Nephron progenitor cell (in vitro differentiated cells): ENCODE measurements around the gene CD46.
"Not testable (repeated sequence)": the region's sequence is repeated elsewhere in the genome, so short reads cannot be mapped to it uniquely, and the experiment has no call there.

ENCODE experiments used
- DNase-seq: peaks from one replicate; pipeline ENCODE4 v3.0.0; 2021
- H3K27ac Mint-ChIP-seq: 2 replicates; pipeline ENCODE4 v1.8.0; 2021; ENCODE audit warnings: mild to moderate bottlenecking, moderate library complexity, mixed read lengths
- H3K27me3 Mint-ChIP-seq: 2 replicates; pipeline ENCODE4 v1.8.0; 2021; ENCODE audit warnings: mild to moderate bottlenecking, low read depth, mixed read lengths; ENCODE audit not compliant: poor library complexity
- H3K36me3 Mint-ChIP-seq: 2 replicates; pipeline ENCODE4 v1.8.0; 2021; ENCODE audit warnings: low read depth, mixed read lengths
- H3K4me1 Mint-ChIP-seq: 2 replicates; pipeline ENCODE4 v1.8.0; 2021; ENCODE audit warnings: mixed read lengths
- H3K4me3 Mint-ChIP-seq: 2 replicates; pipeline ENCODE4 v1.8.0; 2021; ENCODE audit warnings: mild to moderate bottlenecking, moderate library complexity, mixed read lengths
- H3K9me3 Mint-ChIP-seq: 2 replicates; pipeline ENCODE4 v1.8.0; 2021; ENCODE audit warnings: mild to moderate bottlenecking, moderate library complexity, mixed read lengths
- TF ChIP-seq, protein P1 (sequence below): fragments of 200-600 bp; sonication (generic); IDR thresholded peaks from 2 replicates; pipeline ENCODE4 v1.5.0; 2021; ENCODE audit warnings: antibody characterized with exemption

The CD46 gene

DNA sequence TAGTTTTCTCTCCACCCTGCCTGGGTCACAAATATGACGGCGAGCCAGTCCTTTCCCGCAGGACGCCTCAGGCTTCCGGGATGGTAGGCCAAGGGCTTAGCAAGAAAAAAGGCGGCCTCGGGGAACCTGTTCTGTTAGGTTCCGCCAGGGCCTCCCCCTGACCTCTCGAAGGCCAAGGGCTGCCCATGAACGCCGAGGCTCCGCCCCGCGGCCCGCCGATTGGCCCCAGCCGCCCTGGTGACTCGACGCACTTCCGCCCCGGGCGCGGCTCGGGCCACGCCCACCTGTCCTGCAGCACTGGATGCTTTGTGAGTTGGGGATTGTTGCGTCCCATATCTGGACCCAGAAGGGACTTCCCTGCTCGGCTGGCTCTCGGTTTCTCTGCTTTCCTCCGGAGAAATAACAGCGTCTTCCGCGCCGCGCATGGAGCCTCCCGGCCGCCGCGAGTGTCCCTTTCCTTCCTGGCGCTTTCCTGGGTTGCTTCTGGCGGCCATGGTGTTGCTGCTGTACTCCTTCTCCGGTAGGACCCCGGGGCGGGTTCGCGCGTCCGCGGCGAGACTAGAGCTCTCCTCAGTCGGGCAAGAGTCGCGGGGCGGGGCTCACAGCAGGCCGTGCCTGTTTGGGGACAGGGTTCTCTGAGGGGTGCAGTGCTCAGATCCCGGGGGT, at the start of gene CD46:
TSS of gene CD46 (plus strand) at position 265 of the 666 bp plus-strand sequence. CDS start at position 424, 159 bp downstream.
- peak; percentile 95 for DNase-seq
- TF ChIP-seq, protein P1, sequence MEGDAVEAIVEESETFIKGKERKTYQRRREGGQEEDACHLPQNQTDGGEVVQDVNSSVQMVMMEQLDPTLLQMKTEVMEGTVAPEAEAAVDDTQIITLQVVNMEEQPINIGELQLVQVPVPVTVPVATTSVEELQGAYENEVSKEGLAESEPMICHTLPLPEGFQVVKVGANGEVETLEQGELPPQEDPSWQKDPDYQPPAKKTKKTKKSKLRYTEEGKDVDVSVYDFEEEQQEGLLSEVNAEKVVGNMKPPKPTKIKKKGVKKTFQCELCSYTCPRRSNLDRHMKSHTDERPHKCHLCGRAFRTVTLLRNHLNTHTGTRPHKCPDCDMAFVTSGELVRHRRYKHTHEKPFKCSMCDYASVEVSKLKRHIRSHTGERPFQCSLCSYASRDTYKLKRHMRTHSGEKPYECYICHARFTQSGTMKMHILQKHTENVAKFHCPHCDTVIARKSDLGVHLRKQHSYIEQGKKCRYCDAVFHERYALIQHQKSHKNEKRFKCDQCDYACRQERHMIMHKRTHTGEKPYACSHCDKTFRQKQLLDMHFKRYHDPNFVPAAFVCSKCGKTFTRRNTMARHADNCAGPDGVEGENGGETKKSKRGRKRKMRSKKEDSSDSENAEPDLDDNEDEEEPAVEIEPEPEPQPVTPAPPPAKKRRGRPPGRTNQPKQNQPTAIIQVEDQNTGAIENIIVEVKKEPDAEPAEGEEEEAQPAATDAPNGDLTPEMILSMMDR, result no peak
- Mint-ChIP-seq H3K4me1 (peaks cover 70% of the 10 kb centered on the region), H3K4me3 (peak within 1 kb of the TSS; percentile 100), H3K36me3 (peaks cover 7% of the 10 kb centered on the region), H3K27me3 (peaks cover 9% of the 10 kb centered on the region), H3K9me3 (no peaks in the 10 kb centered on the region), H3K27ac (peak within 1 kb of the TSS; percentile 99)

DNA sequence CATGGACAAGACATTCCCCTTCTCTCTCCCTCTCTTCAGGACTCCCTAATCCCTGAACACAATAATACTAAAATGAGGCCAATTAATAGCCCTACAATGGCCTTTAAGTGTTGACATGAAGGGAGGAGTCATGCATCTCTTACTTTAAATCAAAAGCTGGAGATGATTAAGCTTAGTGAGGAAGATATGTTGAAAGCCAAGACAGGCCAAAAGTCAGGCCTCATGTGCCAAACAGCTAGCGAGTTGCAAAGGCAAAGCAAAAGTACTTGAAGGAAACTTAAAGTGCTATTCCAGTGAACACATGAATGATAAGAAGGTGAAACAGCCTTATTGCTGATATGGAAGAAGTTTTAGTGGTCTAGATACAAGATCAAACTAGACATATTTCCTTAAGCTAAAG, 49.5 kb upstream of the CD46 start:
- DNase-seq, result no peak
- Mint-ChIP-seq H3K27ac (no peak overlapping the region), H3K4me3 (no peak overlapping the region), H3K27me3 (no peaks in the 10 kb centered on the region), H3K36me3 (no peaks in the 10 kb centered on the region), H3K9me3 (no peaks in the 10 kb centered on the region), H3K4me1 (no peaks in the 10 kb centered on the region)
- TF ChIP-seq, protein P1, result no peak

DNA sequence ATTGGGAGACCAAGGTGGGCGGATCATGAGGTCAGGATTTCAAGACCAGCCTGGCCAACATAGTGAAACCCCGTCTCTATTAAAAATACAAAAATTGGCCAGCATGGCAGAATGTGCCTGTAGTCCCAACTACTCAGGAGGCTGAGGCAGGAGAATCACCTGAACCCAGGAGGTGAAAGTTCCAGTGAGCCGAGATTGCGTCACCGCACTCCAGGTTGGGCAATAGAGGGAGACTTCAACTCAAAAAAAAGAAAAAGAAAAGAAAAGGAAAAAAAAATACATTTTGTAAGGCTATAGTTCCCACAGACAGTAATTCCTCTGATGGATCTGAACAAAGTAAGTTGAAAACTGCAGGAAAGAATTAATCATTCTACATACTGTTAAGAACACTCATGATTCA, 48.1 kb upstream of the CD46 start:
- no peak for DNase-seq
- no peak overlapping the region for H3K27ac Mint-ChIP-seq
- no peak overlapping the region for H3K4me3 Mint-ChIP-seq
- no peaks in the 10 kb centered on the region for H3K9me3 Mint-ChIP-seq
- TF ChIP-seq, protein P1, result no peak
- no peaks in the 10 kb centered on the region for H3K36me3 Mint-ChIP-seq
- peaks cover 4% of the 10 kb centered on the region for H3K27me3 Mint-ChIP-seq
- peaks cover 10% of the 10 kb centered on the region for H3K4me1 Mint-ChIP-seq

DNA sequence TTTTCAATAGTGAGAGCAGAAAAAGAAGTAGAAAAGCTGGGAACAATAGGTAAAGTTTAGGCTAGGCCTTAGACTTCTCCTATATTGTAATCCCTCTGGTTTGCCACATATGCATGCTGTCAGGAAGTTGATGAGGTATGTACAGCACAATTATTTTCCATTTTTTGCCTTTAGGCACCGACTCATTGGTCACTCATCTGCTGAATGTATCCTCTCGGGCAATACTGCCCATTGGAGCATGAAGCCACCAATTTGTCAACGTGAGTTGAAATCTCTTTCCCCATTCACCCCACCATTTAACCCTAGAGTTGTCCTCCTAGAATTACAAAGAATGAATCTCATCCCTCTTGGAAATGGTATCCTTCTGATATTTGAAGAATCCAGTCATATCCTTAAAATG, 43.9 kb upstream of the CD46 start:
- not testable (repeated sequence) for DNase-seq, H3K27me3 Mint-ChIP-seq, H3K27ac Mint-ChIP-seq, H3K4me3 Mint-ChIP-seq, H3K36me3 Mint-ChIP-seq, H3K9me3 Mint-ChIP-seq
- H3K4me1 Mint-ChIP-seq, result peaks cover 10% of the 10 kb centered on the region

DNA sequence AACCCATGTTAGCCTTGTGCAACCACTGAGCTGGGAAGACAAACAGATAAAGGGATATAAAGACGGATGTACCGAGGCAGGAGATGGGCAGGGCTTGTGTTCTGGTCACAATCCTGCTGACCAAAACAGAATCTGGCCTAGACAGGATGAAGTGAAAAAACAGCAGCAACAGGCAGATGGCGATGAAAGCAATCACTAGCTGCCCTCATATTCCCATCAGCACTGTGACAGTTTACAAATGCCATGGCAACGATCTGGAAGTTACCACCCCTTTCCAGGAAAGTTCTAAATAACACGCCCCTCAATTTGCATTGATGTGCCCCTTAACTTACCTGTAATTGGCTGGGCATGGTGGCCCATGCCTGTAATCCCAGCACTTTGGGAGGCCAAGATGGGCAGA, 40.6 kb upstream of the CD46 start:
- no peak overlapping the region for H3K27ac Mint-ChIP-seq
- DNase-seq, result no peak
- H3K4me1 Mint-ChIP-seq, result peaks cover 10% of the 10 kb centered on the region
- H3K36me3 Mint-ChIP-seq, result no peaks in the 10 kb centered on the region
- TF ChIP-seq, protein P1, result no peak
- peaks cover 6% of the 10 kb centered on the region for H3K9me3 Mint-ChIP-seq
- peaks cover 9% of the 10 kb centered on the region for H3K27me3 Mint-ChIP-seq
- H3K4me3 Mint-ChIP-seq, result no peak overlapping the region

DNA sequence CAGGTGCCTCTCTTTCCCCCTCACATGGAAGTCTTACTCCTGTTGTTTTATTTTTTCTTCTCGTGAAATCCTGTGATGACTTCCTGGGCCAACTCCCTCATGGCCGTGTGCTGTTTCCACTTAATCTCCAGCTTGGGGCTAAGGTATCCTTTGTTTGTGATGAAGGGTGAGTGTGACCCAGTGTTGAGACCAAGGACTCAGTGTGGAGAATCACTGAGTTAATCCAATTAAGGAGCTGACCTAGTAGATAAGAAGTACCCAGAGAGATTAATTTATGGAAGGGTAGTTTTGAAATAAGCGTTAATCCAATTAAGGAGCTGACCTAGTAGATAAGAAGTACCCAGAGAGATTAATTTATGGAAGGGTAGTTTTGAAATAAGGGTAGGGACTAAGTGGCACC, 39.2 kb upstream of the CD46 start:
- H3K27ac Mint-ChIP-seq, H3K4me1 Mint-ChIP-seq, DNase-seq, H3K9me3 Mint-ChIP-seq, H3K36me3 Mint-ChIP-seq, H3K4me3 Mint-ChIP-seq: not testable (repeated sequence)
- H3K27me3 Mint-ChIP-seq, result peaks cover 14% of the 10 kb centered on the region

DNA sequence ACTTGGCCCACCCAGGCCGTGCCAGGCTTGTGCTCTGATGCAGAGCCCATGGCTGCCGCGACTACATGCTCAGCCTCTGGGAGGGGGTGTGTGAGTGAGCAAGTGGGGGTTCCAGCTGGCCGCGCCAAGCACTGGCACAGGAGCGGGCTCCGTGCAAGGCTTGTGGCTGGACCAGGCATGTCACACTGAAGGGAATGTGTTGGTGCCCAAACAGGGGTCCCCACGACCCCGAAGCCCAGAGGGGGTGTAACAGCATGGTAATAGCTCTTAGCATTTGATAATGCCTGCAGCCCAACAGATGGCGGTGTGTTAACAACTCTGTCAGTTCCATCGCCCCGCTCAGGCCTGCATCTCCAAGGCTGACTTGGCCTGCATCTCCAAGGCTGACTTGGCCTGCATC, 38.3 kb upstream of the CD46 start:
- no peak for DNase-seq
- Mint-ChIP-seq H3K4me1 (no peaks in the 10 kb centered on the region), H3K27me3 (peaks cover 16% of the 10 kb centered on the region), H3K36me3 (no peaks in the 10 kb centered on the region), H3K9me3 (peaks cover 6% of the 10 kb centered on the region), H3K4me3 (no peak overlapping the region), H3K27ac (no peak overlapping the region)
- TF ChIP-seq, protein P1, result no peak
